GM23248 (cell line): Measurements from ENCODE around the gene KCNMA1.

ENCODE experiments used
- EZH2 ChIP-seq: fragments of 200-600 bp; sonication (generic); IDR thresholded peaks from 2 replicates; pipeline ENCODE4 v1.6.1; 2018; ENCODE audit warnings: antibody characterized with exemption, mild to moderate bottlenecking; ENCODE audit not compliant: insufficient read depth, poor library complexity, severe bottlenecking
- EZH2phosphoT487 ChIP-seq: fragments of 200-600 bp; sonication (generic); IDR thresholded peaks from 2 replicates; pipeline ENCODE4 v1.6.1; 2018; ENCODE audit warnings: antibody characterized with exemption, moderate library complexity, mild to moderate bottlenecking, low read depth; ENCODE audit not compliant: insufficient read depth

- TF ChIP-seq EZH2 (no peak), EZH2phosphoT487 (no peak)
Observed at GRCh38 chr10:77193001-77193400, 444.6 kb downstream of the KCNMA1 start.
